Keratinocyte (primary cell): Measurements from ENCODE around the gene ARHGAP24.

Experiments used
- EZH2 ChIP-seq: IDR thresholded peaks from one replicate; pipeline ENCODE4 v1.6.1; 2012; ENCODE audit warnings: inconsistent platforms, mild to moderate bottlenecking, low read length, moderate library complexity
- TF ChIP-seq, protein P1 (sequence below), 3 experiments: IDR thresholded peaks in 1 of 3; conservative IDR thresholded peaks in 1 of 3; optimal IDR thresholded peaks in 1 of 3; 2 replicates in 2 of 3; 3 replicates in 1 of 3; pipeline versions ENCODE3 to v1.5.1; 2011; ENCODE audit warnings: low read length in 3 of 3, mild to moderate bottlenecking in 3 of 3, moderate library complexity in 2 of 3, control low read depth in 1 of 3, inconsistent platforms in 1 of 3; ENCODE audit not compliant: insufficient read depth in 2 of 3; ENCODE audit errors: extremely low read depth in 1 of 3

DNA sequence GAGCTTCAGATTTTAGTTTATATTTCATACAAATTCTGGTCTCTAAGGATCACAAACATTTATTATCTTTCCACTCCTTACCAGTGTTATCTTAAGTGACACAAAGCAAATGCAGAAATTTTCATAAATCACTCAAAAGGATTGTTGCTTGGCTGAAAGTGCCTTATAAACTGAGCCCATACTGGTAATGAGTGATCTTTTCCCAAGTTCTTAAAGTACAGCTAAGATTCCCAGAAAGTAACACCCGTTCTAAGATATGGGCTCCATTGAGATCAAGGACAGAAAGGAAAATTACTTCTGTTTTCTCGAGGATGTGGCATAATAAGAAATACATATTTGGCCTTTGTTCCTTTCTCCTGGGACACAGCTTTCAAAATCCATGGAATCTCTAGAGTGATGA lies 313.7 kb downstream of the ARHGAP24 start:
- TF ChIP-seq, protein P1, sequence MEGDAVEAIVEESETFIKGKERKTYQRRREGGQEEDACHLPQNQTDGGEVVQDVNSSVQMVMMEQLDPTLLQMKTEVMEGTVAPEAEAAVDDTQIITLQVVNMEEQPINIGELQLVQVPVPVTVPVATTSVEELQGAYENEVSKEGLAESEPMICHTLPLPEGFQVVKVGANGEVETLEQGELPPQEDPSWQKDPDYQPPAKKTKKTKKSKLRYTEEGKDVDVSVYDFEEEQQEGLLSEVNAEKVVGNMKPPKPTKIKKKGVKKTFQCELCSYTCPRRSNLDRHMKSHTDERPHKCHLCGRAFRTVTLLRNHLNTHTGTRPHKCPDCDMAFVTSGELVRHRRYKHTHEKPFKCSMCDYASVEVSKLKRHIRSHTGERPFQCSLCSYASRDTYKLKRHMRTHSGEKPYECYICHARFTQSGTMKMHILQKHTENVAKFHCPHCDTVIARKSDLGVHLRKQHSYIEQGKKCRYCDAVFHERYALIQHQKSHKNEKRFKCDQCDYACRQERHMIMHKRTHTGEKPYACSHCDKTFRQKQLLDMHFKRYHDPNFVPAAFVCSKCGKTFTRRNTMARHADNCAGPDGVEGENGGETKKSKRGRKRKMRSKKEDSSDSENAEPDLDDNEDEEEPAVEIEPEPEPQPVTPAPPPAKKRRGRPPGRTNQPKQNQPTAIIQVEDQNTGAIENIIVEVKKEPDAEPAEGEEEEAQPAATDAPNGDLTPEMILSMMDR (optimal IDR thresholded peaks at IDR 0.05 in 1 of 3, IDR thresholded peaks at IDR 0.05 in 1 of 3, conservative IDR thresholded peaks at IDR 0.05 in 1 of 3; ENCODE audit: extremely low read depth in 1 of 3, insufficient read depth in 2 of 3, low read length in 3 of 3) = no peak
- TF ChIP-seq EZH2 = no peak
